K562 (cell line): ENCODE data around the gene CD55. TPM values are rescaled to one million over a fixed set of nuclear protein-coding genes. Genes with fewer than 3 reads are reported as not detected.

Experiments
- BRF2 ChIP-seq: IDR thresholded peaks from 3 replicates; pipeline ENCODE4 v1.6.1; 2011; ENCODE audit warnings: borderline replicate concordance, mild to moderate bottlenecking; ENCODE audit not compliant: insufficient read length, insufficient read depth
- CBFA2T3 ChIP-seq: fragments of 450-650 bp; IDR thresholded peaks from 2 replicates; pipeline ENCODE4 v1.6.1; 2017
- CREM ChIP-seq: IDR thresholded peaks from 2 replicates; pipeline ENCODE4 v1.6.1; 2014; ENCODE audit warnings: antibody characterized with exemption, low read depth
- E2F3 ChIP-seq: fragments of 250-450 bp; sonication (Bioruptor Pico); IDR thresholded peaks from 2 replicates; pipeline ENCODE4 v1.4.0; 2020; ENCODE audit warnings: mild to moderate bottlenecking
- EGR1 ChIP-seq: fragments of 450-650 bp; conservative IDR thresholded peaks from 2 replicates; pipeline ENCODE4 v1.6.1; 2017; ENCODE audit warnings: mild to moderate bottlenecking
- ELF2 ChIP-seq: fragments of 250-450 bp; sonication (Bioruptor Pico); IDR thresholded peaks from 2 replicates; pipeline ENCODE4 v1.5.0; 2021; ENCODE audit warnings: mild to moderate bottlenecking
- FUS ChIP-seq: fragments of 200-400 bp; formaldehyde crosslinking; optimal IDR thresholded peaks from 2 replicates; pipeline ENCODE3; 2017; ENCODE audit warnings: low read depth, low read length
- HNRNPUL1 ChIP-seq: fragments of 200-400 bp; formaldehyde crosslinking; IDR thresholded peaks from 2 replicates; pipeline ENCODE4 v1.6.1; 2017; ENCODE audit warnings: low read length
- IRF9 ChIP-seq: fragments of 450-650 bp; IDR thresholded peaks from 2 replicates; pipeline ENCODE4 v1.6.1; 2016; ENCODE audit warnings: missing biosample characterization, missing genetic modification characterization
- KAT2B ChIP-seq: IDR thresholded peaks from one replicate; pipeline ENCODE4 v1.6.1; 2012; ENCODE audit warnings: low read depth, mild to moderate bottlenecking, control low read depth, inconsistent platforms, low read length, moderate library complexity
- NCOR1 ChIP-seq: fragments of 450-650 bp; IDR thresholded peaks from 2 replicates; pipeline ENCODE4 v1.6.1; 2016; ENCODE audit warnings: mild to moderate bottlenecking, moderate library complexity
- NFYB ChIP-seq: IDR thresholded peaks from 2 replicates; pipeline ENCODE4 v1.6.1; 2011; ENCODE audit warnings: mild to moderate bottlenecking, moderate library complexity; ENCODE audit not compliant: insufficient read length; ENCODE audit errors: extremely low read depth
- PURB ChIP-seq: sonication (generic); formaldehyde crosslinking; IDR thresholded peaks from 2 replicates; pipeline ENCODE4 v1.9.0; 2021; ENCODE audit warnings: low read depth, mild to moderate bottlenecking, missing genetic modification reagents
- SIX5 ChIP-seq, 2 experiments: IDR thresholded peaks; 2 replicates each; pipeline ENCODE4 v1.6.1; 2011; ENCODE audit warnings: low read length in 2 of 2, borderline replicate concordance in 1 of 2, low read depth in 1 of 2, mild to moderate bottlenecking in 1 of 2, moderate library complexity in 1 of 2; ENCODE audit not compliant: insufficient read depth in 1 of 2
- SOX6 ChIP-seq: fragments of 450-650 bp; IDR thresholded peaks from 2 replicates; pipeline ENCODE4 v1.6.1; 2014; ENCODE audit warnings: mild to moderate bottlenecking
- U2AF1 ChIP-seq: fragments of 200-400 bp; formaldehyde crosslinking; optimal IDR thresholded peaks from 2 replicates; pipeline ENCODE3; 2017; ENCODE audit warnings: mild to moderate bottlenecking, low read depth, low read length, moderate library complexity
- ZNF12 ChIP-seq: sonication (generic); formaldehyde crosslinking; IDR thresholded peaks from 2 replicates; pipeline ENCODE4 v1.4.0; 2020; ENCODE audit warnings: mild to moderate bottlenecking, missing genetic modification reagents
- ZNF140 ChIP-seq: fragments of 250-450 bp; sonication (Bioruptor Pico); IDR thresholded peaks from 2 replicates; pipeline ENCODE4 v1.8.0; 2021; ENCODE audit warnings: moderate library complexity, mild to moderate bottlenecking, inconsistent platforms
- ZNF445 ChIP-seq: fragments of 250-450 bp; sonication (Bioruptor Pico); IDR thresholded peaks from 2 replicates; pipeline ENCODE4 v1.4.0; 2020; ENCODE audit warnings: low read depth, mild to moderate bottlenecking, moderate library complexity
- polyA plus RNA-seq, 8 experiments: library from polyadenylated mRNA; depleted of rRNA in 4 of 8; stranded (reverse) in 5 of 8; unstranded in 3 of 8; fragments of >200 nt; fragmentation: Nextera tagmentation in 2 of 8; fragmentation: Illumina TruSeq in 1 of 8; extraction: Ambion mirVana in 2 of 8; extraction: Trizol in 1 of 8; gene quantifications; 2 replicates each; pipeline versions ENCODE4 v1.2.1 to v1.2.3, GENCODE V29; 2011 to 2014; ENCODE audit warnings: inconsistent platforms in 1 of 8, missing spikeins in 1 of 8
- total RNA-seq, 7 experiments: library from RNA; depleted of rRNA in 6 of 7; stranded (reverse); fragments of >200 nt in 6 of 7; fragmentation: Illumina TruSeq in 2 of 7; extraction: Trizol in 2 of 7; gene quantifications; 2 replicates each; pipeline versions ENCODE4 v1.2.1 to v1.2.3, GENCODE V29; 2011 to 2021; ENCODE audit warnings: low replicate concordance in 1 of 7

CD55 gene
- total and polyA plus RNA-seq, 9 of the 15 experiments (the other 6 are each of a cell fraction or from before 2014, with no cell fraction given), result 17.7 to 150 (median 97.0) TPM

- TF ChIP-seq NFYB (no peak), CREM (peak; percentile 95), ZNF12 (CRISPR knock-in tag) (no peak; the same call in 1 of the 2 replicates), ZNF140 (CRISPR knock-in tag) (no peak), ELF2 (CRISPR knock-in tag) (no peak), EGR1 (no peak), BRF2 (no peak), CBFA2T3 (peak; percentile 52), SIX5 (IDR thresholded peaks at IDR 0.05; ENCODE audit: borderline replicate concordance in 1 of 2, insufficient read depth in 1 of 2, low read depth in 1 of 2, low read length in 2 of 2) (no peak), FUS (no peak), E2F3 (CRISPR knock-in tag) (no peak), HNRNPUL1 (no peak), PURB (no peak), SOX6 (peak; percentile 100), IRF9 (tag) (no peak), U2AF1 (peak; percentile 97), ZNF445 (CRISPR knock-in tag) (no peak), KAT2B (no peak), NCOR1 (peak; percentile 71)
Observed at GRCh38 chr1:207321079-207321789, at the start of gene CD55 (continued).
